SK-N-MC (cell line): Measurements from ENCODE around the gene PARVB.

ENCODE experiments used
- EZH2 ChIP-seq: fragments of 200-600 bp; sonication (generic); IDR thresholded peaks from one replicate; pipeline ENCODE4 v1.6.1; 2017; ENCODE audit warnings: antibody characterized with exemption
- FOXP2 ChIP-seq: optimal IDR thresholded peaks from 2 replicates; pipeline ENCODE3; 2011; ENCODE audit warnings: mild to moderate bottlenecking, moderate library complexity; ENCODE audit not compliant: insufficient read depth; ENCODE audit errors: extremely low read length, control extremely low read depth
- POLR2AphosphoS5 ChIP-seq: IDR thresholded peaks from 2 replicates; pipeline ENCODE4 v1.6.1; 2012; ENCODE audit warnings: mild to moderate bottlenecking, low read depth, low read length, borderline replicate concordance

DNA sequence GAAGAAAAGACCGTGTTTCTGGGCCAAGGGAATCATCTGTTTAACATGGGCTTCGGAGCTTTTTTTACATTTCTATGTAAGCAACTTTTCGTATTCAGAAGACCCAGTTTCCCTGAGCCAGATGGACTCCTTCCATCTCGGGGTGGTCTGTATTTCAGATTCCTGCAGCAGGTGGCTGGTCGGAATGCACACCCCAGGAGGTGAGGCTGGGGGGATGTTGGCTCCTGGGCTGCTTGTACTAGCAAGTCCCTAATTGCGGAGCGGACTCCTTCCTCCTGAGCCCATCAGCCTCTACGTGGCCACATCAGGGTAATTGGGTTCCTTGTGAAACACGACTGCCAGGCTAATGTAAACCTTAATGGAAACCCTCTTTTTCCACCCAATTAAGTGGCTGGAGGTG is 58.7 kb downstream of the PARVB start:
- TF ChIP-seq EZH2, result no peak
- TF ChIP-seq POLR2AphosphoS5, result no peak
- TF ChIP-seq FOXP2, result no peak
